ENCODE results near the gene HRCT1.
"Not testable (repeated sequence)": the region's sequence is repeated elsewhere in the genome, so short reads cannot be mapped to it uniquely, and the experiment has no call there.

Gene HRCT1

DNA sequence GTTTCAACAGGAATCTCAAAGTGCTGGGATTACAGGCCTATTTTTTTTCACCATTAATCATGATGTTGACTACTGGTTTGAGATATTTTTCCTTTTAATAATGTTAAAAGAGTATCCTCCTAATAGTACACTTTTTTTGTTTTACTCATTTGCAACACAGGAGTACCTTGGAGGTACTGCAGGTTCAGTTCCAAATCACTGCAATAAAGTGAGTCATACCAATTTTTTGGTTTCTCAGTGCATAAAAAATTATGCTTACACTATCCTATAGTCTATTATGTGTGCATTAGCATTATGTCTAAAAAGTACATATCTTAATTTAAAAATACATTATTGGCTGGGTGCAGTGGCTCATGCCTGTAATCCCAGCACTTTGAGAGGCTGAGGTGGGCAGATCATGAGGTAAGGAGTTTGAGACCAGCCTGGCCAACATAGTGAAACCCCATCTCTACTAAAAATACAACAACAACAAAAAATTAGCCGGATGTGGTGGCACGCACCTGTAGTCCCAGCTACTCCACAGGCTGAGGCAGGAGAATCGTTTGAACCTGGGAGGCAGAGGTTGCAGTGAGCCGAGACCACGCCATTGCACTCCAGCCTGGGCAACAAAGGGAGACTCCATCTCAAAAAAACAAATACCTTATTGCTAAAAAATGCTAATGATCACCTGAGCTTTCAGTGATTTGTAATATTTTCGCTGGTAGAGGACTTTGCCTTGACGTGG is 8.5 kb upstream of the HRCT1 start:
- DNase-seq: not testable (repeated sequence)

DNA sequence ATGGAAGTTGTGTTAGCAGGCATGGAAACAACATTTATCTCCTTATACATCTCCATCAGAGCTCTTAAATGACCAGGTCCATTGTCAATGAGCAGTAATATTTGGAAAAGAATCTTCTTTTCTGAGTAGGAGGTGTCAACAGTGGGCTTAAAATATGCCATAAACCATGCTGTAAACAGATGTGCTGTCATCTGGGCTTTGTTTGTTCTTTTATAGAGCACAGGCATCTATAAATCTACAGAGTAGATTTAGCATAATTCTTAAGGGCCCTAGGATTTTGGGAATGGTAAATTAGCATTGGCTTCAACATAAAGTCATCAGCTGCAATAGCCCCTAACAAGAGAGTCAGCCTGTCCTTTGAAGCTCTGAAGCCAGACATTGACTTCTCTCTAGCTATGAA is 7.7 kb upstream of the HRCT1 start:
- DNase-seq: no peak

DNA sequence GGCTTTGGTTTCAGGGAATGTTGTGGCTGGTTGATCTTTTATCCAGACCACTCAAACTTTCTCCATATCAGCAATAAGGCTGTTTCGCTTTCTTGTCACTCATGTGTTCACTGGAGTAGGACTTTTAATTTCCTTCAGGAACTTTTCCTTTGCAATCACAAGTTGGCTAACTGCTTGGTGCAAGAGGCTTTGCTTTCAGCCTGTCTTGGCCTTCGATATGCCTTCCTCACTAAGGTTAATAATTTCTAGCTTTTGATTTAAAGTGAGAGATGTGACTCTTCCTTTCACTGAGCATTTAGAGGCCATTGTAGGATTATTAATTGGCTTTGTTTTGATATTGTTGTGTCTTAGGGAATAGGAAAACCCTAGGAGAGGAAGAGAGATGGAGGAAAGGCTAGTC is 7.0 kb upstream of the HRCT1 start:
- DNase-seq: no peak

DNA sequence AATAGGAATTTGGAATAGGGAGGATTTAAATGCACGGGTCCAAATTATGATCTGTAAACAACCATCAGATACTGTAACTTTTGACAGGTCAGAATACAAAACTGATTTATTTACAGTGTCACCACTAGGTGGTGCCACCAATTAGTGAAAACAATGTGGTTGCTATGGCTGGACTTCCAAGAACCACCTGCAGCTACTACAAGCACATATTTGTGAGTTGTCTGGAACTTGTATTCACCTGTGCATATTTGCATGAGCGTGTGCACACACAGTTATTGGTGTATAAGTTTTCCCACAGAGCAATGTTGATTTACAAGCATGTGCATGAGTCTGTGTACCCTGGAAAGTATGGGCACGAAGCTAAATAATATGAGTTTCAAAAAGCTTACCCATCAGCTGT is 3.0 kb upstream of the HRCT1 start:
- peak; percentile 56 for DNase-seq

DNA sequence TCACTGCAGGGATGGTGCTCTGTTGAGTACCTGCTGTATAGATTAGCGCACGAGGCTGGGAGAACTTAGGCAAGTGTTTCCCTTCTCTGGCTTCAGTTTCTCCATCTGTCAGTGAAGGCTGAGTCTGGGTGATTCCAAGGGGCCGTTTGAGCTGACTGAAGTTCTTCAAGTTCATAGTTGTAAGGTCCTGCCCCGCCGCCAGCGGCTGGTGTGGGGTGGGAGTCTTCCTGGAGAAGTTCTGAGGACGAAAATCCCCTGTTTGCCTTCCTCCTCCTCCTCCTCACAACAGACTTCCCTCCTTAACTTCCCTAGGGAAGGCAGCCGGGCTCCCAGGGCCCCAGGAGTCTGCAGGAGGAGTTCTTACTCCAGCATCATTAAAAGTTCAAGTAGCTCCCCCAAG is 1.7 kb upstream of the HRCT1 start:
- DNase-seq: no peak

DNA sequence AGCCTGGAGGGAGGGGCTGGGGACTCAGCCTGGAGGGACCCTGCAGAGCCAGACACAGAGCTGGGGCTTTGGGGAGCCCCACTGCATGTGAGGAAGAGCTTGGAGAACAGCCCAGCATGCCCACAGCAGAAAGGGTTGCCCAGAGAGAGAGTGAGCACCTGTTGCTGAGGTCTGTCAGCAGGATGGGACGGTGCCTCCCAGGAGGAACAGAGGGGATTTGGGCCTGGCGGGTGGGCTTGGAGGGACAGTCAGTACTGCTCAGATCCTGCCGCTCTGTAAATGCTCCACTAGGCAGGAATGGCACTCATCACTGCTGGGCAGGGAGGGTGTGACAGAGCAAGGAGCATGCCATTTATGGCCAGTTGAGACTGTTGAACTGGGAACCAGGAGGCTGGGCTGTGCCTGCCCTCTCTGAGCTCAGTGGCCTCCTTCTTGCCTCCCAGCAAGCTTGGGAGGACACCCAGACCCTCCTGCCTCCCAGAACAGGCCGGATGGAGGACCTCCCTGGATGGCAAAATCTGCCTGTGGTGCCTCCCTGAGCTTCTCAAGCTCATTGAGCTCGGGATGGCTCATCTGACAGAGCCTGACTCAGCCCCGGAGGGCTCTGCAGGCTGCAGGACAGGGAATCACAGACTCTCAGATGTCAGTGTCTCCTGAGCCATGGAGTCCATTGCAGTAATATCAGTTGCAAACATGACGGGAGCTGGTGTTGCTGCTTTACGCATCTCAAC is 786 bp upstream of the HRCT1 start:
- peak; percentile 77 for DNase-seq

DNA sequence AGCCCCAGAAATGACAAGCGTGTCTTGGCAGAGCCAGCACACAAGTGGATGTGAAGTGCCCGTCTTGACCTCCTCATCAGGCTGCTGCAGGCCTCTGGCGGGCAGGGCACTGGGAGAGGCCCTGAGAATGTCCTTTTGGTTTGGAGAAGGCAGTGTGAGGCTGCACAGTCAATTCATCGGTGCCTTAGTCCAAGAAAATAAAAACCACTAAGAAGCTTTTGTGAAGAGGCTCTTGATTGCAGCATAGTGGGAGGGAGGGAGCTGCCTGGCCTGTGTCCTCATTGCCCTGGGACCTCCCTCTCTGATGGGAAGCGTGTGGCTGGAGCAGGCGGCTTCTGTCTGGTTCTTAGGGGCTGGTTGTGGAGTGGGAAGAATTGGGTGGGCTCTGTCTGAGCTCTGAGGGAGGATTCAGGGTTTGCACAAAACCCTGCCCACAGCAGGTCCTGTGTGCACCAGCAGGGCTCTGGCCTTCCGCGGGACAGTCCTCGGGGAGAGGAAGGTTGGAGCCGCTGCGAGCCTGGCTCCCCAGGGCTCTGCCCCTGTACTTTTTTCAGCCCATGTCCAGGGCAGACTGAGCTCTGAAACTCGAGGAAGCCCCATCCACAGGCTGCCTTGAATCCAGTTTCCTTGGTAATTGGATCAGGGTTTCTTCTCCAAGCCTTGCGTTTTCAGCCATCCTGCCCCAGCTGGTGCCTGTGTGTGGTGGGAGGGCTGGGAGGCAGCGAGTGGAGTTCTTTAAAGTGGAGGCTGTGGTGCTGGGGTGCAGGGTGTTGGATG is 1.1 kb downstream of the HRCT1 start:
- DNase-seq: peak; percentile 66

DNA sequence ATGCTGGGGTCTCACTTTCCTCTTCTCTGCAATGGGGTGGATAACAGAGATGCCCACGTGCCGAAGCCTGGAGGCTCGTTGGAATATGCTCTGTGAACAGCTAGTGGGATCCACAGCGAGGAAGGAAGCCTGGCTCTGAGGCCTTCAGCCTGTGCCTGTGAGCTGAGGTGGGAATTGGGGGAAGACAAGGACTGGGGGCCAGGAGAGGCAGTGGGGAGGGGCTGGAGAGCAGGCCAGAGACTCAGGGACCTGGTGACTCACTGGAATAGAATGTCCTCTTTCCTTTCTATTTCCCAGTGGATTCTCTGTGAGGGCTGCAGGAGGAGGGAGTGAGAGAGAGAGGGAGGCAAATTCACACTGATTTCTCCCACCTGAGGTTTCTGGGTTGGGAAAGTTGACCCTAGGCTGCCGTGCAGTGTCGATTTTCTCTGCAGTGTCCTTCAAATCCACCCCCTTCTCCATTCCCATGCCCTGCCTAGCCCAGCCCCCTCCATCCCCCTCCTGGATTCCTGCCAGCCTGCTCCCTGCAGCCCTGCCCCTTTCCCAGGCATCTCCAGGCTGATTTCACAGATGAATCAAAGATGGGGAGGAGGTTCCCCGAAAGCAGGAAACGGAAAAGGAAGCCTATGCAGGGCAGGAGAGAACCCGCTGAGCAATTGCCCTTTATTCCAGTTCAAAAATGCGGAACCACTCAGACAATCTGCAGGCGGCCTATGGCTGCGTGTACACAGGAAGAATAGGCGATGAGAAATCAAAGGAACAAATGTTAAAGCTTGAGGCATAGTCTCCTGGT is 1.9 kb downstream of the HRCT1 start:
- DNase-seq: peak; percentile 96

DNA sequence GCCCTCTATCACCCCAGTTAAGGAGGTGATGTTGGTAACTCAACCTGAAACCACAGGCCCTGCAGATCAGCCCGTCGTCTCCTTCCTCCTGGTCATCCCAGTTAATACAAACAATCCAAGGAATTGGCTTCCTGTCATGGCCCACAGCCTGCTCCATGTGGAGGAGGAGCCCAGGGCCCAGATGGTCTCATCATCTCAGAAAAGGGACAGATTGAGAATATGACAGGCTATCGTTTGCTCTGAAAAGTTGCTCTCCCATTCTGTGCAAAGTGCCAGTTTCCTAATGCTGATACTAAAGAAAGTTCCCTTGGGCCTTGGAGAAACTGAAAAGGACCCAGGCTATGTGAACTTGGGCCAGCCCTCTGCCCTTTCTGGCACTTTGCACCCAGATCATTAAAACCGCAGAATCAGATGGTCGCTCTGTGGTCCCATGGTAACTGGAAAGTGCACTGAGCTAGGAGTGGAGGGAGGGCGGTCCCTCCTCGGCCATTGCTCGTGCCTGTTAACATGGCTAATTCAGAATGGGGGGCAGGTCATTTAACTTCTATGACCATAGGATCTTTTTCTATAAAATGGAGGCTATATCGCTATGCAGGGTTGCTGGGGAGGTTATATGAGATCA is 2.6 kb downstream of the HRCT1 start:
- no peak for DNase-seq

DNA sequence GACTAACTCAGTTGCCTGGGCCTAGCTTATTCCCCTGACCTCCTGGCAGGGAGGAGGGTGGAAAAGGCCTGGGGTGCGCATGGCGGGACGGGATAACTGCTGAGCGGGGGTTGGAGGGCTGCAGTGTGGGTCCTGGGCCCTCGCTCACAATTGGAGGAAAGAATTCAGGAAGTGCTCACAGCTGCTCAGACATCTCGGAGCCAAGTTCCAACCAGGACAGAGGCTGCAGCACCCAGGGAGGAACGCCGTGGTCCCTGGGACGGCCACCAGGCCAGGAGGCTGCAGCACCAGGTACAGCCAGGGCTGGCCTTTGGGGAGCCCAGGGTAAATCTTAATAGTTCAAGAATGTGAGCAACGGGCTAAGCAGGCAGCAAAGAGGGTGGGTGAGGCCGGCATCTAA is 3.3 kb downstream of the HRCT1 start, which contains the start of gene SPAAR:
TSS of gene SPAAR (plus strand) at position 217 of the 400 bp plus-strand sequence. CDS start 974 bp downstream, outside the sequence.
- DNase-seq: no peak

DNA sequence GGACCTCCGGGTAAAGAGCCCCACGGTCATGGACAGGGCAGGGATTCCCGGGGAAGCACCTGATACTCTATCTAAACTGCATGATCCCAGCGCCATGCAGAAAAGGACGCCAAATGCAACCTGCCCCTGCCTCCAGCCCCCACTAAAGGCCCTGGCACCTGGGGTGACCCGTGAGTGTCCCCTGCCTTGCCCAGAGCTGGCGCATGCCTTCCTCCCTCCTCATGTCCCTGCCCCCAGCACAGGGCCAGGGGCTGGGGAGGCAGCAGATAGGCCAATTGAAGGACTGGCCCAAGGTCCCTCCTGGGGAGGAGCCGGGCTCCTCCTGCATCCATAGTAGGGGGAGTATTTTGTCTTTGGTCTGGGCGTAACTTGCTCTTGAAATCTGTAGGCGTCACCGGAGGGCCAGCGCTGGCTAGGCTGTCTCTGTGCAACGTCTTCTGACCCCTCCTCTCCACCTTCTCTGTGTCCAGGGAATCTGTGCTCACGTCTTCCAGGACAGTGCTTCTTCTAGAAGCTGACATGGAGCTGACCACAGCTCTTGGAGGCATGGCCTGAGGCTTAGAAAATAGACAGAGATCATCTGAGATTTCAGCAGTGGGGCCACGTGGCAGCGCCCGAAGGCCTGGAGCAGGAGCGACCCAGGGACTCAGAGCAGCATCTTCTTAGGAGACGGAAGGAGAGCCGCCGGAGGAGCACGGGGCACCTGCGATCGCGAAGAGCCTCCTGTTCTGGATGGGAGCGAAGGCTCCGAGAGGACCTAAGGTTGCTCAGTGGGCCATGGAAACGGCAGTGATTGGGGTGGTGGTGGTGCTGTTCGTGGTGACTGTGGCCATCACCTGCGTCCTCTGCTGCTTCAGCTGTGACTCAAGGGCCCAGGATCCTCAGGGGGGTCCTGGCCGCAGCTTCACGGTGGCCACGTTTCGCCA is 3.9 kb downstream of the HRCT1 start:
- DNase-seq: no peak

DNA sequence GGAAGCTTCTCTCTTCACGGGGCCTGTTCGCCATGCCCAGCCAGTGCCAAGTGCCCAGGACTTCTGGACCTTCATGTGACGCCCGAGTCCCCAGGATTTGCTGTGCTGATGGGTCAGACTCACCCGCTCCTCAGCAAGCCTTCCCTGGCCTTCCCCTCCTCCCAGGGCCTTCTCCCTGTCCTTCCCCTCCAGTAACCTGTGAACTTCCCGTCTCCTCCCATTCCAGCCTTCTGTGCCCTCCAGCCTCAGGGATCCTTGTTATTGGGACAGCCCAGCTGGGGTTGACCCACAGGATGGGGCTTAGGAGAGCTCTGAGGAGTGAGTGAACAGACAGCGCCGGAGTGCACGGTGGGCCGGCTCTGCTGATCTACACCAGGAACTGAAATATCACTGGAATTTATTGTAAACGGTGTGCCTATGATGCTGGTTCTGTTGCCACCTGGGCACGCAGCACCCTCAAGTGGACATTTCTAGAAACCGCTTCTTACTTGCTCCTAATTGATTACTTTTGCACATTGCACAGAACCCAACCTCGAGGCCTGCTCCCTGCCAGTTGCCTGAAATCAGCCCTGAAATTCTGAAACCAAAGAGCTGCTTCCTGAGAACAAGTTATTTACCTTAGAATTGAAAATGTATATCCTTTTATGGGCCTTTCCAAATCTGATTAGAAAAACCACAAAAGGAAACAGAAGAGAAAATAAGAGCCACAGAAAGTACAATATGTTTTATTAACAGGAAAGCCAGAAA is 4.8 kb downstream of the HRCT1 start:
- peak; percentile 67 for DNase-seq

DNA sequence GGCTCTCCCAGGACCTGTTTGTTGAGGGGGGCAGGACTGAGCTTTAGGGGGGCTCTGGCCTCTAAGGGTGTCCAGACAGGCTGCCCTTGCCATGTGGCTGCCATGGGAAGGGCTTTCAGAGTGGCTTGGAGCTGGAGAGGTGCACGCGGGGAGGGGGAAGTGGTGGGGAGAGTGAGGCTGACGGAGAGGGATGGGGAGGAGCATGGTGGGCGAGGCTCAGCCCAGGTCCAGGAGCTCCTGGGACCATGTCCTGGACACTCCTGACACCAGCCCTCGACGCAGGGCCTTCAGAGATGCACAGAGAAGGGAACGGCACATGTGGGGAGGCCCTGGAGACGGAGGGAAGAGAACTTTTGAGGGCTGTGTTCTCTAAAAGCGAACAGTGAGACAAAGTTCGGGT is 5.7 kb downstream of the HRCT1 start:
- DNase-seq: no peak

DNA sequence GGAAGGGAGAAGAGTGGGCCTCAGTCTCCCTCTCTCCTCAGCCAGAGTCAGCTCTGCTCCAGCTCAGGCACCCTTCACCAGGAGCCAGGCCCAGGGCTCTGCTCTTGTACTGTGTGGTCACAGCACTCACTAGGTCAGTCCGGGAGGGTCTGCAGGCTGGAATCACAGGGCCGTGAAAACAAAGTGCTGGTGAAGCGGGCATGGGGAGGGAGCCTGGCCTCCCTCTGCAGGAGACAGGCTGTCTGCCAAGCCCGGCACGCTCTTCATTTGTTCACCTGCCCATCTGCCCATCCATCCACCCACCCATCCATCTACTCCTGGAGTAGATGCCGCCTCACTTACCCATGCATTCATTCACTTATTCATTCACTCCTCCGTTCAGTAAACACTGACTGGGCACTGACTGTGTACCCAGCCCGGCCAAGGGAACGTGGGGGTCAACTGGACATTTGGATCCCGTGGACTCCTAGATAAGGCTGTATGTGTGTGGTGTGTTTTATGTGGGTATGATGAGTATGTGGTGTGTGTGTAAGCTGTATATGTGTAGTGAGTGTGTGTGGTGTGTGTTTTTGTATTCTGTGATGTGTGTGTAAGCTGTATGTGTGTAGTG is 6.9 kb downstream of the HRCT1 start:
- DNase-seq: no peak

DNA sequence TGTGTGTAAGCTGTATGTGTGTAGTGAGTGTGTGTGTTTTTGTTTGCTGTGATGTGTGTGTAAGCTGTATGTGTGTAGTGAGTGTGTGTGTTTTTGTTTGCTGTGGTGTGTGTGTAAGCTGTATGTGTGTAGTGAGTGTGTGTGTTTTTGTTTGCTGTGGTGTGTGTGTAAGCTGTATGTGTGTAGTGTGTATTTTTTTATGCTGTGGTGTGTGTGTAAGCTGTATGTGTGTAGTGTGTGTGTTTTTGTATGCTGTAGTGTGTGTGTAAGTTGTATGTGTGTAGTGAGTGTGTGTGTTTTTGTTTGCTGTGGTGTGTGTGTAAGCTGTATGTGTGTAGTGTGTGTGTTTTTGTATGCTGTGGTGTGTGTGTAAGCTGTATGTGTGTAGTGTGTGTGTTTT is 7.4 kb downstream of the HRCT1 start:
- DNase-seq: not testable (repeated sequence)

DNA sequence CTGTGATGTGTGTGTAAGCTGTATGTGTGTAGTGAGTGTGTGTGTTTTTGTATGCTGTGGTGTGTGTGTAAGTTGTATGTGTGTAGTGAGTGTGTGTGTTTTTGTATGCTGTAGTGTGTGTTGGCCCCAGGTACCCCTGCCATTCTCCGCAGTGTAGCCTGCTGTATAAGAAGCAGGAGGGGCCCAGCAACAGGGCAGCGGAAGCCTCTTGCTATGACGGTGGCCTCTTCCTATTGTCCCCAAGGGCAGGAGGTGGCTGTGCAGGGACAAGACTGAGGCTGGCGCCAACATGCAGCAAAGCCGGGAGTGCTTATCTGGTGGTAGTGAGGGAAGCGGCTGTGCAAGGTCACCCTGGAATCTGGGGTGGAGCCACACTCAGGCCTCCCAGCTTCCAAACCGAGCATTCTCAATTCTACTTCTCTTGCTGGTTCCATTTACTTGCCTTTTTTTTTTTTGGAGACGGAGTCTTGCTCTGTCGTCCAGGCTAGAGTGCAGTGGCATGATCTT is 8.4 kb downstream of the HRCT1 start:
- peak; percentile 28 for DNase-seq

DNA sequence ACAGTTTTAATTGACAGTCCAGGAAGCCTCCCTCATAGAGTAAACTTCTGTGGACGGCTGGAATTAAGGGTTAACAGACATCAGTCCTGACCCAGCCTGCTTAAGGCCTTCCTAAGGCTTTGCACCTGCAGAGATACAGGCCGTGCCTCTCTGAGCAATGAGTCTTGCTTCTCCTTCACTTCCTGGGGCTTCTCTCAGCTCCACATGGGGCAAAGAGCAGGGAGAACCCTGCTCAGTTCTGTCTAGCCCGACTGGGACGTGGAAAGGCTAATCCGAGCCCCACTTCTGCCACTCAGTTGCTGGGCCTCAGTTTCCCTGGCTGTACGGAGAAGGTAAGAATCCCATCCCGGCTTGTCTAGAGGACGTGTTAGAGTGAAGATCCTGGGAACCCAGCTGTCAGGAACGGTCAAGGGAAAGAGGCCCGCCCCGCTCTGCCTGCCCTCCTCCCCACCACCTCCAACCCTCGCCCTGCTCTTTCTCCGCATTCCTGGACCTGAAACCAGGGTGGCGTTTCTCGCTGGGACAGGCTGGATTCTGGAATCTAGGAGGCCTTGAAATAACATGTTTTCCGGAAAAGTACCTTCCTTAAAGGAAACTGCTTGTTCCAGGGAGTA is 9.8 kb downstream of the HRCT1 start:
- no peak for DNase-seq

DNA sequence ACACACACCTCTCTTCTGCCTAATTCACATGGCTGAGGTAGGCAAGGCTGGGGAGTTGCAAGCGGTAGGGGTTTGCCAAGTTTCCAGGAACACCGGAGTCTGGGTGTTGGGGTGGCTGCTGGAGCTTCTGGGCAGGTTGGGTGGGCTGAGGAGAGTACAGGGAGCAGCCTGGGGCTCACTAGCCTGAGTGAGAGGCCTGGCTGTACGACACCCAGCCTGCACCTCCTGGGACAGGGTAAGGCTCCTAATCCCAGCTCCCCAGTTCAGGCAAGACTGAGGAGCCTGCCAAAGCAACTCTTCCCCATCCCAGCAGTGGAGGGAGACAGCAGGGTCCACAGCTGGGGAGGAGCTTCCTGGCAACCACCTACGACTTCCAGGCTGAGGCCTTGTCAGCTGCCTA is 11.3 kb downstream of the HRCT1 start:
- no peak for DNase-seq

DNA sequence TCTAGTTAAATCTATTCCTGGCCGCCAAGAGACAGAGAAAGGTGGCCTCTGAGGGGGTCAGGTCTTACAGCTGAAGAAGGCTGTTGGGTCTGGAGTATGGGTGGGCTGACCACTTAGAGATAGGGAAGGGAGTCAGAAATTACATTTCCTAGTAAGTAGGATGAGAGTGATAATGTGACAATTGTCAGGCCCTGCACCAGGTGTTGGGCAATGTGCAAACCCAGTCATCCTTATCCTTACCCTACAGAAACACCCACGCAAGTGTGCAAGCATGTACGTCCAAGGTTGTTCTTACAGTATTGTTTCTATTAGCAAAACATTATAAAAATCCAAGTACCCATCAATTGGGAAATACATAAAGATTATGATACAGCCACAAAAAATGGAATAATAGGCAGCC is 12.8 kb downstream of the HRCT1 start:
- no peak for DNase-seq

Measured in EL (cell line).